D721Med (cell line): ENCODE results near the gene PAK4.

Experiments used
- DNase-seq: peaks from one replicate; pipeline ENCODE4 v3.0.0; 2011; ENCODE audit warnings: low spot score; ENCODE audit not compliant: insufficient read length
- FAIRE-seq: peaks from 2 replicates; lab custom pipeline; 2011; peaks lifted over from hg19 to GRCh38; lab: Jason Lieb, UNC
- CTCF ChIP-seq: IDR thresholded peaks from 2 replicates; pipeline ENCODE4 v1.5.1; 2012; ENCODE audit warnings: mild to moderate bottlenecking, control low read depth; ENCODE audit not compliant: insufficient read depth; ENCODE audit errors: missing control alignments

Gene PAK4

DNA sequence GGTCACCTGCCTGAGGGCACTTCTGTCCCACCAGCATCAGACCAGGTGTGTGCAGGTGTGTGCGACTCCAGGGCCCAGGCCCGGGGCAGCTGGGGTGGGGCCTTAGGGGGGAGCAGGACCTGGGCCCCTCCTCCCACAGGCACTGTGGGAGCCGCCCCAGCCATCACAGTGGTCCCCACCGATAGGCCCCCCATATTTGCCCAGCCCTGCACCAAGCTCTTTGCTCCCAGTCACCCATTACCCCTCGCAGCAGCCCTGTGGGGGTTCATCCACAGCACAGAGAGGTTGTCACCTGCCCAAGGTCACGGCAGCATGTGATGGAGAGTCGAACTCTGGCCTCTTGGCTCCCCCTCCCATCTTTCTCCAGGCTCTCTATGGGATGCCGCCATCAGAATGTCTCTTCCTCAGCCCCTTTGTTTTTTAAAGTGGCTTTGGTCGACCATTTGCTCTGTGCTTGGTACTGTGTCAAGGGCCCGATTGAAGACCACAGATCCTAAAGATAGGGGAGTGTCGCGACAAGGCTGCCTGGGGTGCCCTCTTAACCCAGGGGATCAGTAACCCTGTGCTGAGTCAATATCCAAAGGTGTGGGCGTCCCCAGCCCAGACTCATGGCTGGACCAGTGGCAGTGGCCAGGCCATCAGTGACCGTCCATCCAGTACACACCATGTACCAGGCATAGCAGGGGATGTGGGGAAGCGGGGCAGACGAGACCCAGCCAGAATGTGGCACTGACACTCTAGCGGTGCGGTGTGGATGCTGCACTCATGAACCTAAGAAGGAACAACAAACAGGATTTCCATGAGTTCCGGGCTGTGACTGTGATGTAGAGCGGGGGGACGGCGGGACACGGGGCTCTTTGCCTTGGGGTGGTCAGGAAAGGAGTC is 42.9 kb downstream of the PAK4 start:
- TF ChIP-seq CTCF, result no peak
- DNase-seq (no peak), FAIRE-seq (no peak)

- no peak for DNase-seq
- no peak for FAIRE-seq
- no peak for TF ChIP-seq CTCF
Measured at GRCh38 chr19:39169143-39169810, 43.7 kb downstream of the PAK4 start.

DNA sequence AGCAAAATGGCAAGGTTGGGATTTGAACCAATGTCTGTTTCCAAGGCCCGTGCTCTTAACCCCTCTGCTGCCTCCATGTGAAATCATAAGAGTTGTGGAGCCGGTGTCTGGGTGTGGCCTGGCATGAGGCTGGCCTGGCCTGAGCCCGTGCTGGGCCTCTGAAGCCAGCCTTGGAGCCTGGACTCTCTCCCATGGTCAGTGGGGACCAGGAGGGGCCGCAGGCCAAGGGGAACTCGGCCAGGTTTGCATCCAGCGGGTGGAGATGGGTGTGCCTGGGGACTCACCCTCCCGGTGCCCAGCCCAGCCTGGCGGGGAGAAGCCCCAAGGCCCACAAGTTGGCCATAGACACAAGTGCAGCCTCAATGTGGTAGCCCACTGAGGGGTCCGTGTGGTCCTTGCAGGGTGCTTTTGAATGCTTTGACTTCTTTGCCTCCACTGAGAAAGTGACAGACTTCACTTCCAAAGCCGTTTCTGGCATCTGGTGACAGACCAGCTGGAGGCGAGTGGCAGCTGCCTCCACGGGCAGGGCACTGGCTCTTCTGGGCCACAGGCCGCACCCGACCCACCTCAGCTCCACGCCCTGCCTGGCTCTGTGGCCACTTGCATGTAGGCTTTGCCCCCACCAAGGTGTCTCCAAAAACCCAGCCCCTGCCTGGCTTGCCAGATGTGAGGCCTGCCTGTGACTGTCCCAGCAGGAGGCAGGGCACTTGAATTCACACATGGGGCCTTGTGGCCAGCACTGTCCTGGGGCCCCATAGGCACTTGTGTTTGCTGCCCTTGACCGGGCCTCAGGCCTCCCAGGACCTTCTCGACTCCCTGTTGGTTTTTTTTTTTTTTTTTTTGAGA is 45.0 kb downstream of the PAK4 start:
- no peak for FAIRE-seq
- no peak for DNase-seq
- TF ChIP-seq CTCF, result no peak

GRCh38 chr19:39171479-39172465 is 46.2 kb downstream of the PAK4 start:
- FAIRE-seq (no peak), DNase-seq (no peak)
- no peak for TF ChIP-seq CTCF

DNA sequence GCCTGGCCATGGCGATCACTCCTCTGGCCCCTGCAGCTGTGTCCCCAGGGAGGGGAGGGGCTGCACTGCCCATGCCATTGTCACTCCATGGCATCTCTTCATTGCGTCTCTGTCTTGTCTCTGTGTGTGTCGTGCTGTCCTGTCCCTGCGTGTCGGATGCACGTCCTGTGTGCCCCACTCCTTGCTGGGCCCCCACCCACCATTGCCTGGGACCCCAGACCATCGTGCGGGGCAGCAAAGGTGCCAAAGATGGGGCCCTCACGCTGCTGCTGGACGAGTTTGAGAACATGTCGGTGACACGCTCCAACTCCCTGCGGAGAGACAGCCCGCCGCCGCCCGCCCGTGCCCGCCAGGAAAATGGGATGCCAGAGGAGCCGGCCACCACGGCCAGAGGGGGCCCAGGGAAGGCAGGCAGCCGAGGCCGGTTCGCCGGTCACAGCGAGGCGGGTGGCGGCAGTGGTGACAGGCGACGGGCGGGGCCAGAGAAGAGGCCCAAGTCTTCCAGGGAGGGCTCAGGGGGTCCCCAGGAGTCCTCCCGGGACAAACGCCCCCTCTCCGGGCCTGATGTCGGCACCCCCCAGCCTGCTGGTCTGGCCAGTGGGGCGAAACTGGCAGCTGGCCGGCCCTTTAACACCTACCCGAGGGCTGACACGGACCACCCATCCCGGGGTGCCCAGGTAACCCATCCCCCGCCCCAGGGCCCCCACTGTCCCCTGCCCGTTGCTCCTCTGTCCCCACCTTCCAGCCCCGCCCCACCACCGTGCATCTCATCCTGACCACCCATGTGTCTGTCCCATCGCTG is 47.3 kb downstream of the PAK4 start:
- no peak for TF ChIP-seq CTCF
- no peak for FAIRE-seq

More for the DNA sequence above, 47.3 kb downstream of the PAK4 start:
- DNase-seq, result no peak
